GM03348 (cell line): Measurements from ENCODE around the gene PHLDA2.

Source experiments
- DNase-seq: peaks from one replicate; pipeline ENCODE4 v3.0.0; 2012; ENCODE audit warnings: low spot score

PHLDA2 gene

GRCh38 chr11:2928605-2929530 is at the start of gene PHLDA2:
PHLDA2 (minus strand) TSS chr11:2929420; CDS start chr11:2929364, 56 bp downstream.
- peak; percentile 88 for DNase-seq

GRCh38 chr11:2977113-2977512 is 47.9 kb upstream of the PHLDA2 start:
- no peak for DNase-seq

- no peak for DNase-seq
These were observed 47.3 kb upstream of the PHLDA2 start for GRCh38 chr11:2976294-2977063.

GRCh38 chr11:2975594-2975993 is 46.4 kb upstream of the PHLDA2 start:
- DNase-seq: peak; percentile 36

- DNase-seq: no peak
These were observed 45.1 kb upstream of the PHLDA2 start for GRCh38 chr11:2974272-2974671.

- no peak for DNase-seq
These were observed 39.2 kb upstream of the PHLDA2 start for GRCh38 chr11:2968341-2968900.

GRCh38 chr11:2964782-2965181 is 35.6 kb upstream of the PHLDA2 start:
- DNase-seq: no peak

- DNase-seq: no peak
These were observed 34.5 kb upstream of the PHLDA2 start for GRCh38 chr11:2963761-2964160.

- DNase-seq: no peak
These were observed 34.0 kb upstream of the PHLDA2 start for GRCh38 chr11:2963112-2963754.

GRCh38 chr11:2961080-2961479 is 31.9 kb upstream of the PHLDA2 start:
- no peak for DNase-seq

GRCh38 chr11:2960139-2960538 is 30.9 kb upstream of the PHLDA2 start:
- no peak for DNase-seq

- DNase-seq: no peak
These were observed 29.0 kb upstream of the PHLDA2 start for GRCh38 chr11:2958251-2958650.

GRCh38 chr11:2955906-2956476 is 26.8 kb upstream of the PHLDA2 start:
- no peak for DNase-seq

- no peak for DNase-seq
These were observed 25.0 kb upstream of the PHLDA2 start for GRCh38 chr11:2954263-2954662.

GRCh38 chr11:2952290-2952689 is 23.1 kb upstream of the PHLDA2 start:
- DNase-seq: no peak

- peak; percentile 71 for DNase-seq
These were observed 22.3 kb upstream of the PHLDA2 start for GRCh38 chr11:2951231-2952110.

GRCh38 chr11:2950825-2951224 is 21.6 kb upstream of the PHLDA2 start:
- no peak for DNase-seq

- no peak for DNase-seq
These were observed 20.7 kb upstream of the PHLDA2 start for GRCh38 chr11:2949920-2950319.

- DNase-seq: no peak
These were observed 18.5 kb upstream of the PHLDA2 start for GRCh38 chr11:2947744-2948143.

- DNase-seq: no peak
These were observed 16.6 kb upstream of the PHLDA2 start for GRCh38 chr11:2945757-2946287.
